Stimulated activated CD4-positive, alpha-beta T cell treated with anti-CD3 and anti-CD28 coated beads, Interleukin-15, amount 100 ng/mL, for 48 hours (primary cell): ENCODE measurements around the gene DIAPH3.

Experiments
- DNase-seq, 2 donors: peaks; one replicate each; pipeline ENCODE4 v3.0.0-alpha.2; 2020; ENCODE audit warnings: low read depth in 2 of 2

Gene DIAPH3

GRCh38 chr13:60019119-60019993, 144.4 kb downstream of the DIAPH3 start:
- DNase-seq: no peak

- DNase-seq: no peak
Observed at GRCh38 chr13:60018536-60018935, 145.2 kb downstream of the DIAPH3 start.

- DNase-seq: no peak
Observed at GRCh38 chr13:60016229-60016628, 147.5 kb downstream of the DIAPH3 start.

GRCh38 chr13:60013166-60013565, 150.6 kb downstream of the DIAPH3 start:
- DNase-seq: no peak

- DNase-seq: no peak
Observed at GRCh38 chr13:60012488-60012887, 151.2 kb downstream of the DIAPH3 start.

GRCh38 chr13:60009300-60010253, 154.2 kb downstream of the DIAPH3 start:
- no peak for DNase-seq

- no peak for DNase-seq
Observed at GRCh38 chr13:60001889-60002288, 161.8 kb downstream of the DIAPH3 start.

GRCh38 chr13:60000976-60001375, 162.8 kb downstream of the DIAPH3 start:
- no peak for DNase-seq

- no peak for DNase-seq
Observed at GRCh38 chr13:60000081-60000480, 163.6 kb downstream of the DIAPH3 start.

GRCh38 chr13:59997976-59998375, 165.8 kb downstream of the DIAPH3 start:
- DNase-seq: no peak

GRCh38 chr13:59996461-59996980, 167.2 kb downstream of the DIAPH3 start:
- no peak for DNase-seq

- no peak for DNase-seq
Observed at GRCh38 chr13:59991395-59991794, 172.3 kb downstream of the DIAPH3 start.

- DNase-seq: no peak
Observed at GRCh38 chr13:59982631-59983382, 180.9 kb downstream of the DIAPH3 start.

GRCh38 chr13:59979589-59979988, 184.1 kb downstream of the DIAPH3 start:
- DNase-seq: no peak

GRCh38 chr13:59978862-59979261, 184.9 kb downstream of the DIAPH3 start:
- no peak for DNase-seq

- no peak for DNase-seq
Observed at GRCh38 chr13:59976856-59977255, 186.9 kb downstream of the DIAPH3 start.

- DNase-seq: no peak
Observed at GRCh38 chr13:59975807-59976435, 187.8 kb downstream of the DIAPH3 start.

GRCh38 chr13:59970847-59971246, 192.9 kb downstream of the DIAPH3 start:
- DNase-seq: no peak

GRCh38 chr13:59963827-59964226, 199.9 kb downstream of the DIAPH3 start:
- DNase-seq: no peak

GRCh38 chr13:59963383-59963782, 200.3 kb downstream of the DIAPH3 start:
- DNase-seq: no peak

- no peak for DNase-seq
Observed at GRCh38 chr13:59962343-59962742, 201.4 kb downstream of the DIAPH3 start.
